K562 (cell line): Measurements from ENCODE around the gene NLRC3. TPM values are rescaled to one million over a fixed set of nuclear protein-coding genes. Genes with fewer than 3 reads are reported as not detected.
A peak's percentile ranks its signal among the peaks of the same experiment; 100 is the strongest.

ENCODE experiments used
- ATAC-seq: fragments of 200-7000 bp; cut with Tn5 transposase; 3 replicates; pipeline ENCODE4 v1.9.1; 2020; ENCODE audit warnings: moderate library complexity
- BruUV-seq: library from RNA; stranded (reverse); fragments of 400-500 nt; replicated peaks from 2 replicates; lab custom pipeline; 2021; lab: Mats Ljungman, UMichigan
- CTCF ChIA-PET: fragments of 300-600 bp; formaldehyde crosslinking; extraction: SDS; loops from one replicate; lab custom pipeline; 2021; ENCODE audit warnings: low intra/inter-chr PET ratio; lab: Yijun Ruan, JAX
- POLR2A ChIA-PET: fragments of 300-600, 350-650 bp; sonication (Branson Sonifier 250); formaldehyde crosslinking; extraction: SDS; loops from one replicate; lab custom pipeline; 2021; ENCODE audit warnings: antibody characterized with exemption, inconsistent platforms; lab: Yijun Ruan, JAX
- DNase-seq, 4 experiments: peaks; one replicate each; pipeline versions ENCODE4 v3.0.0 to v3.0.0-alpha.2; 2011 to 2018; ENCODE audit warnings: low spot score in 3 of 4, mixed read lengths in 3 of 4; ENCODE audit errors: extremely low read depth in 1 of 4
- FAIRE-seq: peaks from 2 replicates; lab custom pipeline; 2011; peaks lifted over from hg19 to GRCh38; lab: Jason Lieb, UNC
- H2AFZ ChIP-seq: 2 replicates; pipeline ENCODE4 v1.6.0; 2011; ENCODE audit warnings: low read depth, low read length, control low read depth, inconsistent platforms
- H3K27ac ChIP-seq: fragments of 200-600 bp; 3 replicates; pipeline ENCODE4 v1.8.0; 2011; ENCODE audit warnings: low read depth, mild to moderate bottlenecking, control low read depth, inconsistent platforms, low read length, moderate library complexity, mixed read lengths; ENCODE audit errors: extremely low read depth
- H3K27me3 ChIP-seq, 2 experiments: fragments of 300-600 bp in 1 of 2; 2 replicates in 1 of 2; 3 replicates in 1 of 2; pipeline versions ENCODE4 v1.6.0 to v1.8.0; 2011; ENCODE audit warnings: inconsistent platforms in 2 of 2, low read length in 2 of 2, mild to moderate bottlenecking in 1 of 2, mixed read lengths in 1 of 2, moderate library complexity in 1 of 2; ENCODE audit not compliant: control insufficient read depth in 2 of 2, insufficient read depth in 2 of 2
- H3K36me3 ChIP-seq: fragments of 300-600 bp; 3 replicates; pipeline ENCODE4 v1.8.0; 2011; ENCODE audit warnings: mild to moderate bottlenecking, low read length, inconsistent platforms; ENCODE audit not compliant: control insufficient read depth, insufficient read depth
- H3K4me1 ChIP-seq, 2 experiments: fragments of 200-600 bp in 1 of 2; replicated peaks in 1 of 2; 2 replicates in 1 of 2; 3 replicates in 1 of 2; pipeline versions ENCODE4 v1.5.1 to v1.8.0; 2011; ENCODE audit warnings: inconsistent platforms in 2 of 2, low read length in 2 of 2, mild to moderate bottlenecking in 1 of 2, mixed read lengths in 1 of 2, moderate library complexity in 1 of 2; ENCODE audit not compliant: control insufficient read depth in 2 of 2, insufficient read depth in 2 of 2
- H3K4me2 ChIP-seq: 2 replicates; pipeline ENCODE4 v1.6.1; 2011; ENCODE audit warnings: low read length, control low read depth, inconsistent platforms, mixed read lengths; ENCODE audit not compliant: insufficient read depth
- H3K4me3 ChIP-seq: fragments of 200-600 bp; sonication (generic), shearing (Covaris generic); 2 replicates; pipeline ENCODE4 v1.5.1; 2016; ENCODE audit warnings: control low read depth, inconsistent platforms
- H3K79me2 ChIP-seq: fragments of 200-600 bp; 3 replicates; pipeline ENCODE4 v1.8.0; 2011; ENCODE audit warnings: low read length, inconsistent platforms; ENCODE audit not compliant: control insufficient read depth, insufficient read depth
- H3K9ac ChIP-seq, 2 experiments: 2 replicates each; pipeline versions ENCODE4 v1.6.0 to v1.6.1; 2011; ENCODE audit warnings: low read depth in 2 of 2, low read length in 2 of 2, control low read depth in 1 of 2, inconsistent platforms in 1 of 2, mild to moderate bottlenecking in 1 of 2, mixed read lengths in 1 of 2; ENCODE audit not compliant: insufficient read depth in 1 of 2
- H3K9me1 ChIP-seq: one replicate; pipeline ENCODE4 v1.6.0; 2011; ENCODE audit warnings: inconsistent platforms, mild to moderate bottlenecking, low read length, moderate library complexity; ENCODE audit not compliant: control insufficient read depth, insufficient read depth
- H3K9me3 ChIP-seq: replicated peaks from 2 replicates; pipeline ENCODE4 v1.5.1; 2011; ENCODE audit warnings: low read depth, low read length, inconsistent platforms; ENCODE audit not compliant: control insufficient read depth, insufficient read depth
- H4K20me1 ChIP-seq: replicated peaks from 2 replicates; pipeline ENCODE4 v1.6.1; 2011; ENCODE audit warnings: low read length, inconsistent platforms, mixed read lengths; ENCODE audit not compliant: control insufficient read depth, insufficient read depth
- FOXA3 ChIP-seq, 2 experiments: fragments of 450-650 bp in 1 of 2; sonication (generic) in 1 of 2; formaldehyde crosslinking; IDR thresholded peaks in 1 of 2; conservative IDR thresholded peaks in 1 of 2; 2 replicates each; pipeline versions ENCODE4 v1.4.0 to v1.8.0; 2020 to 2022; ENCODE audit warnings: mild to moderate bottlenecking in 2 of 2, missing genetic modification reagents in 1 of 2
- NFIC ChIP-seq: fragments of 450-650 bp; IDR thresholded peaks from 2 replicates; pipeline ENCODE4 v1.6.1; 2017; ENCODE audit warnings: mild to moderate bottlenecking, inconsistent platforms
- SMARCA4 ChIP-seq: fragments of 450-650 bp; IDR thresholded peaks from 2 replicates; pipeline ENCODE4 v1.6.1; 2016
- WGBS: fragments of 100-300 bp; shearing (Covaris generic); methylation state at CpG from one replicate; pipeline ENCODE4 v1.1.6; 2016; ENCODE audit warnings: low coverage, mixed read lengths; ENCODE audit not compliant: insufficient coverage; ENCODE audit errors: missing lambda C conversion rate; 5-methylcytosine and 5-hydroxymethylcytosine counted together
- in situ Hi-C: fragments of 300-500 bp; cut with MboI; formaldehyde crosslinking; loops from 4 replicates; pipeline ENCODE4 v1.15.0; 2018; ENCODE audit warnings: inconsistent platforms, mixed read lengths
- intact Hi-C: fragments of 100-400 bp; cut with micrococcal nuclease; formaldehyde crosslinking; loops from 2 replicates; pipeline ENCODE4 v1.14.2; 2022
- polyA plus RNA-seq, 8 experiments: library from polyadenylated mRNA; depleted of rRNA in 4 of 8; stranded (reverse) in 5 of 8; unstranded in 3 of 8; fragments of >200 nt; fragmentation: Nextera tagmentation in 2 of 8; fragmentation: Illumina TruSeq in 1 of 8; extraction: Ambion mirVana in 2 of 8; extraction: Trizol in 1 of 8; gene quantifications; 2 replicates each; pipeline versions ENCODE4 v1.2.1 to v1.2.3, GENCODE V29; 2011 to 2014; ENCODE audit warnings: inconsistent platforms in 1 of 8, missing spikeins in 1 of 8
- total RNA-seq, 7 experiments: library from RNA; depleted of rRNA in 6 of 7; stranded (reverse); fragments of >200 nt in 6 of 7; fragmentation: Illumina TruSeq in 2 of 7; extraction: Trizol in 2 of 7; gene quantifications; 2 replicates each; pipeline versions ENCODE4 v1.2.1 to v1.2.3, GENCODE V29; 2011 to 2021; ENCODE audit warnings: low replicate concordance in 1 of 7
- TF ChIP-seq, protein P1 (sequence below): fragments of 200-600 bp; sonication (generic); IDR thresholded peaks from one replicate; pipeline ENCODE4 v1.6.1; 2012; ENCODE audit warnings: mild to moderate bottlenecking, low read depth, low read length, inconsistent platforms
- TF ChIP-seq, protein P2 (sequence below): IDR thresholded peaks from 2 replicates; pipeline ENCODE4 v1.6.1; 2016; ENCODE audit warnings: missing genetic modification characterization, missing compliant biosample characterization

The NLRC3 gene
- total and polyA plus RNA-seq, 9 of the 15 experiments (the other 6 are each of a cell fraction or from before 2014, with no cell fraction given) = 0.03 to 0.13 (median 0.03) TPM; not detected in 4

DNA sequence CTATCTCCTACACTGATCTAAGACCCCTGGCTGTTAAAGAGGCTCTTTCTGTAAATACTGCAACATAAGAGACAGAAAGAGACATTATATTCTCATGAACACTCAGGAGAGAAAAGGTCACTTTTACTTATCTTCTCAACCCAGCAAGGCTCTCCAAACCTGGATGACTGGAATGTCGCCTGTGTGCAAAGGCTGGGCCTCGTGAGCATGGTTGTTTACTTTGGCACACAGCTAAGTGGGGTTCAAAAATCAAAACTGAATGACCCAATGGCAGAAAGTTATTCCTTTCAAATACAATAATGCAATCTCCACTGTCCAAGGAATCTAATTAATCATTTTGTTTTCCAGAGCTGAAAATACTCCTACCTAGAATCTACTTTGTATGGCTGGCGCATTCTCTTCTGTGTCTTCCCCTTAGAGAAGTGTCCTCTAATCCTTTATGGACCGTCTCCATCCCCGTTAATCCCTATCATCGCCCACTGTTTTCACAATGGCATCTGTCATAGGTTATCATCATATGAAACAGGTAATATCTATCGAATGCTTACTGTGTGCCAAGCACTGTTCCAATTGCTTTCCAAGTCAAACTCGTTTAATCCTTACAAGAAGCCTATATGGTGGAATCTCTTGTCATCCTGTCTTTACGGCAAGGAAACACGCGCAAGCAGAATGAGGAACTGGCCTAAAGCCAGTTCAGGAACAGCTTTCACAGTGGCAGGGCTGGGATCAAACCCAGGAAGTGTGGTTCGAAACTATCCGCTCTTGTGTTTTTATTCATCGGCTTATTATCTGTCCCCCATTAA, 32.9 kb upstream of the NLRC3 start:
- 33% methylated on average over 14 of the region's 14 CpGs for WGBS
- Histone ChIP-seq H3K4me2 (peak overlapping the region; percentile 97), H3K27ac (peak overlapping the region; percentile 84; the same call in 1 of the 3 replicates), H3K27me3 (no peaks in the 10 kb centered on the region), H3K9me3 (no peaks in the 10 kb centered on the region), H3K36me3 (peaks cover 7% of the 10 kb centered on the region; the same call in 2 of the 3 replicates), H3K4me3 (peak overlapping the region; percentile 96), H2AFZ (peak overlapping the region; percentile 92; the same call in 1 of the 2 replicates), H3K9me1 (no peaks in the 10 kb centered on the region), H3K9ac (peak overlapping the region; percentile 90 to 94; a peak in 3 of 4 replicates), H4K20me1 (no peaks in the 10 kb centered on the region), H3K4me1 (peaks cover 19 to 21% of the 10 kb centered on the region in 2 experiments; a peak in 4 of 5 replicates), H3K79me2 (peaks cover 44% of the 10 kb centered on the region)
- ATAC-seq (no peak), FAIRE-seq (peak; percentile 72), DNase-seq (peak in 1 of 4 experiments; percentile 48)
- in situ Hi-C loops (no loop called here), intact Hi-C loops (no loop called here)
- no TSS peak for BruUV-seq
- ChIA-PET CTCF (no interaction called here), POLR2A (interaction anchor here (0.7 to 0.9 kb wide), 2 partner anchors 12 to 59 kb away, joined by 3 read pairs; no protein-coding TSS in a partner anchor)
- TF ChIP-seq, protein P1, sequence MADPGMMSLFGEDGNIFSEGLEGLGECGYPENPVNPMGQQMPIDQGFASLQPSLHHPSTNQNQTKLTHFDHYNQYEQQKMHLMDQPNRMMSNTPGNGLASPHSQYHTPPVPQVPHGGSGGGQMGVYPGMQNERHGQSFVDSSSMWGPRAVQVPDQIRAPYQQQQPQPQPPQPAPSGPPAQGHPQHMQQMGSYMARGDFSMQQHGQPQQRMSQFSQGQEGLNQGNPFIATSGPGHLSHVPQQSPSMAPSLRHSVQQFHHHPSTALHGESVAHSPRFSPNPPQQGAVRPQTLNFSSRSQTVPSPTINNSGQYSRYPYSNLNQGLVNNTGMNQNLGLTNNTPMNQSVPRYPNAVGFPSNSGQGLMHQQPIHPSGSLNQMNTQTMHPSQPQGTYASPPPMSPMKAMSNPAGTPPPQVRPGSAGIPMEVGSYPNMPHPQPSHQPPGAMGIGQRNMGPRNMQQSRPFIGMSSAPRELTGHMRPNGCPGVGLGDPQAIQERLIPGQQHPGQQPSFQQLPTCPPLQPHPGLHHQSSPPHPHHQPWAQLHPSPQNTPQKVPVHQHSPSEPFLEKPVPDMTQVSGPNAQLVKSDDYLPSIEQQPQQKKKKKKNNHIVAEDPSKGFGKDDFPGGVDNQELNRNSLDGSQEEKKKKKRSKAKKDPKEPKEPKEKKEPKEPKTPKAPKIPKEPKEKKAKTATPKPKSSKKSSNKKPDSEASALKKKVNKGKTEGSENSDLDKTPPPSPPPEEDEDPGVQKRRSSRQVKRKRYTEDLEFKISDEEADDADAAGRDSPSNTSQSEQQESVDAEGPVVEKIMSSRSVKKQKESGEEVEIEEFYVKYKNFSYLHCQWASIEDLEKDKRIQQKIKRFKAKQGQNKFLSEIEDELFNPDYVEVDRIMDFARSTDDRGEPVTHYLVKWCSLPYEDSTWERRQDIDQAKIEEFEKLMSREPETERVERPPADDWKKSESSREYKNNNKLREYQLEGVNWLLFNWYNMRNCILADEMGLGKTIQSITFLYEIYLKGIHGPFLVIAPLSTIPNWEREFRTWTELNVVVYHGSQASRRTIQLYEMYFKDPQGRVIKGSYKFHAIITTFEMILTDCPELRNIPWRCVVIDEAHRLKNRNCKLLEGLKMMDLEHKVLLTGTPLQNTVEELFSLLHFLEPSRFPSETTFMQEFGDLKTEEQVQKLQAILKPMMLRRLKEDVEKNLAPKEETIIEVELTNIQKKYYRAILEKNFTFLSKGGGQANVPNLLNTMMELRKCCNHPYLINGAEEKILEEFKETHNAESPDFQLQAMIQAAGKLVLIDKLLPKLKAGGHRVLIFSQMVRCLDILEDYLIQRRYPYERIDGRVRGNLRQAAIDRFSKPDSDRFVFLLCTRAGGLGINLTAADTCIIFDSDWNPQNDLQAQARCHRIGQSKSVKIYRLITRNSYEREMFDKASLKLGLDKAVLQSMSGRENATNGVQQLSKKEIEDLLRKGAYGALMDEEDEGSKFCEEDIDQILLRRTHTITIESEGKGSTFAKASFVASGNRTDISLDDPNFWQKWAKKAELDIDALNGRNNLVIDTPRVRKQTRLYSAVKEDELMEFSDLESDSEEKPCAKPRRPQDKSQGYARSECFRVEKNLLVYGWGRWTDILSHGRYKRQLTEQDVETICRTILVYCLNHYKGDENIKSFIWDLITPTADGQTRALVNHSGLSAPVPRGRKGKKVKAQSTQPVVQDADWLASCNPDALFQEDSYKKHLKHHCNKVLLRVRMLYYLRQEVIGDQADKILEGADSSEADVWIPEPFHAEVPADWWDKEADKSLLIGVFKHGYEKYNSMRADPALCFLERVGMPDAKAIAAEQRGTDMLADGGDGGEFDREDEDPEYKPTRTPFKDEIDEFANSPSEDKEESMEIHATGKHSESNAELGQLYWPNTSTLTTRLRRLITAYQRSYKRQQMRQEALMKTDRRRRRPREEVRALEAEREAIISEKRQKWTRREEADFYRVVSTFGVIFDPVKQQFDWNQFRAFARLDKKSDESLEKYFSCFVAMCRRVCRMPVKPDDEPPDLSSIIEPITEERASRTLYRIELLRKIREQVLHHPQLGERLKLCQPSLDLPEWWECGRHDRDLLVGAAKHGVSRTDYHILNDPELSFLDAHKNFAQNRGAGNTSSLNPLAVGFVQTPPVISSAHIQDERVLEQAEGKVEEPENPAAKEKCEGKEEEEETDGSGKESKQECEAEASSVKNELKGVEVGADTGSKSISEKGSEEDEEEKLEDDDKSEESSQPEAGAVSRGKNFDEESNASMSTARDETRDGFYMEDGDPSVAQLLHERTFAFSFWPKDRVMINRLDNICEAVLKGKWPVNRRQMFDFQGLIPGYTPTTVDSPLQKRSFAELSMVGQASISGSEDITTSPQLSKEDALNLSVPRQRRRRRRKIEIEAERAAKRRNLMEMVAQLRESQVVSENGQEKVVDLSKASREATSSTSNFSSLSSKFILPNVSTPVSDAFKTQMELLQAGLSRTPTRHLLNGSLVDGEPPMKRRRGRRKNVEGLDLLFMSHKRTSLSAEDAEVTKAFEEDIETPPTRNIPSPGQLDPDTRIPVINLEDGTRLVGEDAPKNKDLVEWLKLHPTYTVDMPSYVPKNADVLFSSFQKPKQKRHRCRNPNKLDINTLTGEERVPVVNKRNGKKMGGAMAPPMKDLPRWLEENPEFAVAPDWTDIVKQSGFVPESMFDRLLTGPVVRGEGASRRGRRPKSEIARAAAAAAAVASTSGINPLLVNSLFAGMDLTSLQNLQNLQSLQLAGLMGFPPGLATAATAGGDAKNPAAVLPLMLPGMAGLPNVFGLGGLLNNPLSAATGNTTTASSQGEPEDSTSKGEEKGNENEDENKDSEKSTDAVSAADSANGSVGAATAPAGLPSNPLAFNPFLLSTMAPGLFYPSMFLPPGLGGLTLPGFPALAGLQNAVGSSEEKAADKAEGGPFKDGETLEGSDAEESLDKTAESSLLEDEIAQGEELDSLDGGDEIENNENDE = peak; percentile 53
- TF ChIP-seq NFIC (peak; percentile 87), FOXA3 (CRISPR knock-in tag; conservative IDR thresholded peaks at IDR 0.05 in 1 of 2, IDR thresholded peaks at IDR 0.05 in 1 of 2) (peak in 1 of 2 experiments; percentile 47; a peak in 1 of 4 replicates), SMARCA4 (no peak)
- TF ChIP-seq, protein P2, sequence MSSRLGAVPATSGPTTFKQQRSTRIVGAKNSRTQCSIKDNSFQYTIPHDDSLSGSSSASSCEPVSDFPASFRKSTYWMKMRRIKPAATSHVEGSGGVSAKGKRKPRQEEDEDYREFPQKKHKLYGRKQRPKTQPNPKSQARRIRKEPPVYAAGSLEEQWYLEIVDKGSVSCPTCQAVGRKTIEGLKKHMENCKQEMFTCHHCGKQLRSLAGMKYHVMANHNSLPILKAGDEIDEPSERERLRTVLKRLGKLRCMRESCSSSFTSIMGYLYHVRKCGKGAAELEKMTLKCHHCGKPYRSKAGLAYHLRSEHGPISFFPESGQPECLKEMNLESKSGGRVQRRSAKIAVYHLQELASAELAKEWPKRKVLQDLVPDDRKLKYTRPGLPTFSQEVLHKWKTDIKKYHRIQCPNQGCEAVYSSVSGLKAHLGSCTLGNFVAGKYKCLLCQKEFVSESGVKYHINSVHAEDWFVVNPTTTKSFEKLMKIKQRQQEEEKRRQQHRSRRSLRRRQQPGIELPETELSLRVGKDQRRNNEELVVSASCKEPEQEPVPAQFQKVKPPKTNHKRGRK (tag) = no peak
